Astrocyte (in vitro differentiated cells and primary cell): Measurements from ENCODE around the gene IRAG1. TPM values are rescaled to one million over a fixed set of nuclear protein-coding genes. Genes with fewer than 3 reads are reported as not detected.

Experiments used
- DNase-seq: peaks from one replicate; pipeline ENCODE4 v3.0.0-alpha.2; 2010; ENCODE audit warnings: low read depth
- FAIRE-seq: peaks from 2 replicates; lab custom pipeline; 2011; peaks lifted over from hg19 to GRCh38; lab: Jason Lieb, UNC
- H2AFZ ChIP-seq: 2 replicates; pipeline ENCODE4 v1.6.0; 2012; ENCODE audit warnings: low read depth, low read length, inconsistent platforms
- H3K27ac ChIP-seq: 2 replicates; pipeline ENCODE4 v1.5.1; 2011; ENCODE audit warnings: low read depth, low read length, inconsistent platforms
- H3K27me3 ChIP-seq: 2 replicates; pipeline ENCODE4 v1.6.0; 2011; ENCODE audit warnings: low read length, inconsistent platforms; ENCODE audit not compliant: insufficient read depth
- H3K36me3 ChIP-seq: 2 replicates; pipeline ENCODE4 v1.5.1; 2011; ENCODE audit warnings: low read length, inconsistent platforms; ENCODE audit not compliant: insufficient read depth
- H3K4me1 ChIP-seq: 2 replicates; pipeline ENCODE4 v1.5.1; 2011; ENCODE audit warnings: low read length, inconsistent platforms; ENCODE audit not compliant: insufficient read depth
- H3K4me2 ChIP-seq: 2 replicates; pipeline ENCODE4 v1.6.0; 2012; ENCODE audit warnings: low read length, inconsistent platforms
- H3K4me3 ChIP-seq: 2 replicates; pipeline ENCODE4 v1.5.1; 2011; ENCODE audit warnings: low read depth, mild to moderate bottlenecking, low read length, inconsistent platforms; ENCODE audit not compliant: insufficient read depth
- H3K79me2 ChIP-seq: 2 replicates; pipeline ENCODE4 v1.6.0; 2012; ENCODE audit warnings: mild to moderate bottlenecking, low read length, inconsistent platforms; ENCODE audit not compliant: insufficient read depth
- H3K9ac ChIP-seq: 2 replicates; pipeline ENCODE4 v1.6.0; 2012; ENCODE audit warnings: mild to moderate bottlenecking, low read length, inconsistent platforms
- H3K9me3 ChIP-seq: 2 replicates; pipeline ENCODE4 v1.5.1; 2012; ENCODE audit warnings: low read depth, mild to moderate bottlenecking, low read length, inconsistent platforms; ENCODE audit not compliant: insufficient read depth
- H4K20me1 ChIP-seq: 2 replicates; pipeline ENCODE4 v1.6.0; 2012; ENCODE audit warnings: low read length, inconsistent platforms; ENCODE audit not compliant: insufficient read depth
- H3K27ac Mint-ChIP-seq: one replicate; pipeline ENCODE4 v1.8.0; 2021; ENCODE audit warnings: mild to moderate bottlenecking, mixed read lengths; ENCODE audit not compliant: unreplicated experiment
- H3K27me3 Mint-ChIP-seq: one replicate; pipeline ENCODE4 v1.8.0; 2021; ENCODE audit warnings: low read depth, mixed read lengths; ENCODE audit not compliant: unreplicated experiment
- H3K36me3 Mint-ChIP-seq: one replicate; pipeline ENCODE4 v1.8.0; 2021; ENCODE audit warnings: low read depth, mixed read lengths; ENCODE audit not compliant: unreplicated experiment
- H3K4me1 Mint-ChIP-seq: one replicate; pipeline ENCODE4 v1.8.0; 2021; ENCODE audit warnings: low read depth, mixed read lengths; ENCODE audit not compliant: unreplicated experiment
- H3K4me3 Mint-ChIP-seq: one replicate; pipeline ENCODE4 v1.8.0; 2021; ENCODE audit warnings: mild to moderate bottlenecking, moderate library complexity, mixed read lengths; ENCODE audit not compliant: unreplicated experiment
- H3K9me3 Mint-ChIP-seq: one replicate; pipeline ENCODE4 v1.8.0; 2021; ENCODE audit warnings: mild to moderate bottlenecking, mixed read lengths; ENCODE audit not compliant: unreplicated experiment
- EZH2 ChIP-seq: IDR thresholded peaks from 2 replicates; pipeline ENCODE4 v1.6.1; 2012; ENCODE audit warnings: mild to moderate bottlenecking, low read length, inconsistent platforms; ENCODE audit not compliant: insufficient read depth
- total RNA-seq: library from RNA; stranded (reverse); gene quantifications from 2 replicates; pipeline ENCODE4 v1.2.1, GENCODE V29; 2021
- TF ChIP-seq, protein P1 (sequence below): IDR thresholded peaks from 2 replicates; pipeline ENCODE4 v1.5.1; 2011; ENCODE audit warnings: low read depth, mild to moderate bottlenecking, inconsistent platforms, low read length, moderate library complexity; ENCODE audit not compliant: insufficient read depth

The IRAG1 gene
- total RNA-seq, 1 donor from 2014 or later, result 3.7 TPM

DNA sequence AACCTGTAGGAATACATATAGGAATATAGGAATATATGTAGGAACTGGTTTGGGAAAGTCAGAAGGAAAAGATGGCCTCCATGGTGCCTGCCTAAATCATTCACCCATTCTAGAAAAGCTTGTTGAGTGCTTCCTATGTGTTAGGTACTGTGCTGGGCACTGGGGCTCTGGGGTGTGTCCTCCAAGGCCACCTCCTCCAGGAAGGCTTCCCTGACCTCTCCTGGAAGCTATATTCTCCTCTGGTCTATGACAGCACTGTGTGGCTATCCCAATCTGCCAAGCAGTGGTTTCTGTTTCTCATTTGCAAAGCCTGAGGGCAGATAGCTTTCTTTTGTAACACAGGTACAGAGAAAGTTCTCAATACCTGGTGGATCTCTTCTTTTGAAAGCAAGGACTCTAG, 30.2 kb downstream of the IRAG1 start:
- Histone ChIP-seq H2AFZ (no peak overlapping the region), H3K36me3 (no peaks in the 10 kb centered on the region), H3K27me3 (no peaks in the 10 kb centered on the region), H3K4me1 (peaks cover 38% of the 10 kb centered on the region), H3K27ac (peak overlapping the region; percentile 47), H3K9ac (no peak overlapping the region), H3K4me2 (no peak overlapping the region), H4K20me1 (no peaks in the 10 kb centered on the region), H3K4me3 (no peak overlapping the region), H3K79me2 (no peaks in the 10 kb centered on the region), H3K9me3 (no peaks in the 10 kb centered on the region)
- FAIRE-seq (no peak), DNase-seq (no peak)
- Mint-ChIP-seq H3K27ac (no peak overlapping the region), H3K4me3 (no peak overlapping the region), H3K27me3 (peaks cover 3% of the 10 kb centered on the region), H3K4me1 (peaks cover 47% of the 10 kb centered on the region), H3K9me3 (no peaks in the 10 kb centered on the region), H3K36me3 (peaks cover 4% of the 10 kb centered on the region)
- no peak for TF ChIP-seq EZH2
- TF ChIP-seq, protein P1, sequence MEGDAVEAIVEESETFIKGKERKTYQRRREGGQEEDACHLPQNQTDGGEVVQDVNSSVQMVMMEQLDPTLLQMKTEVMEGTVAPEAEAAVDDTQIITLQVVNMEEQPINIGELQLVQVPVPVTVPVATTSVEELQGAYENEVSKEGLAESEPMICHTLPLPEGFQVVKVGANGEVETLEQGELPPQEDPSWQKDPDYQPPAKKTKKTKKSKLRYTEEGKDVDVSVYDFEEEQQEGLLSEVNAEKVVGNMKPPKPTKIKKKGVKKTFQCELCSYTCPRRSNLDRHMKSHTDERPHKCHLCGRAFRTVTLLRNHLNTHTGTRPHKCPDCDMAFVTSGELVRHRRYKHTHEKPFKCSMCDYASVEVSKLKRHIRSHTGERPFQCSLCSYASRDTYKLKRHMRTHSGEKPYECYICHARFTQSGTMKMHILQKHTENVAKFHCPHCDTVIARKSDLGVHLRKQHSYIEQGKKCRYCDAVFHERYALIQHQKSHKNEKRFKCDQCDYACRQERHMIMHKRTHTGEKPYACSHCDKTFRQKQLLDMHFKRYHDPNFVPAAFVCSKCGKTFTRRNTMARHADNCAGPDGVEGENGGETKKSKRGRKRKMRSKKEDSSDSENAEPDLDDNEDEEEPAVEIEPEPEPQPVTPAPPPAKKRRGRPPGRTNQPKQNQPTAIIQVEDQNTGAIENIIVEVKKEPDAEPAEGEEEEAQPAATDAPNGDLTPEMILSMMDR, result no peak

GRCh38 chr11:10660323-10660722, 33.2 kb downstream of the IRAG1 start:
- Mint-ChIP-seq H3K27ac (no peak overlapping the region), H3K4me3 (no peak overlapping the region), H3K4me1 (peaks cover 41% of the 10 kb centered on the region), H3K36me3 (peaks cover 4% of the 10 kb centered on the region), H3K27me3 (peaks cover 3% of the 10 kb centered on the region), H3K9me3 (no peaks in the 10 kb centered on the region)
- H2AFZ ChIP-seq, result no peak overlapping the region
- no peaks in the 10 kb centered on the region for H3K27me3 ChIP-seq
- TF ChIP-seq EZH2, result no peak
- TF ChIP-seq, protein P1, result no peak
- H3K27ac ChIP-seq, result peak overlapping the region; percentile 92
- H3K9ac ChIP-seq, result no peak overlapping the region
- H3K4me1 ChIP-seq, result peaks cover 47% of the 10 kb centered on the region
- H3K36me3 ChIP-seq, result no peaks in the 10 kb centered on the region
- no peak overlapping the region for H3K4me2 ChIP-seq
- no peaks in the 10 kb centered on the region for H4K20me1 ChIP-seq
- H3K4me3 ChIP-seq, result no peak overlapping the region
- DNase-seq (no peak), FAIRE-seq (no peak)
- no peaks in the 10 kb centered on the region for H3K9me3 ChIP-seq
- no peaks in the 10 kb centered on the region for H3K79me2 ChIP-seq

DNA sequence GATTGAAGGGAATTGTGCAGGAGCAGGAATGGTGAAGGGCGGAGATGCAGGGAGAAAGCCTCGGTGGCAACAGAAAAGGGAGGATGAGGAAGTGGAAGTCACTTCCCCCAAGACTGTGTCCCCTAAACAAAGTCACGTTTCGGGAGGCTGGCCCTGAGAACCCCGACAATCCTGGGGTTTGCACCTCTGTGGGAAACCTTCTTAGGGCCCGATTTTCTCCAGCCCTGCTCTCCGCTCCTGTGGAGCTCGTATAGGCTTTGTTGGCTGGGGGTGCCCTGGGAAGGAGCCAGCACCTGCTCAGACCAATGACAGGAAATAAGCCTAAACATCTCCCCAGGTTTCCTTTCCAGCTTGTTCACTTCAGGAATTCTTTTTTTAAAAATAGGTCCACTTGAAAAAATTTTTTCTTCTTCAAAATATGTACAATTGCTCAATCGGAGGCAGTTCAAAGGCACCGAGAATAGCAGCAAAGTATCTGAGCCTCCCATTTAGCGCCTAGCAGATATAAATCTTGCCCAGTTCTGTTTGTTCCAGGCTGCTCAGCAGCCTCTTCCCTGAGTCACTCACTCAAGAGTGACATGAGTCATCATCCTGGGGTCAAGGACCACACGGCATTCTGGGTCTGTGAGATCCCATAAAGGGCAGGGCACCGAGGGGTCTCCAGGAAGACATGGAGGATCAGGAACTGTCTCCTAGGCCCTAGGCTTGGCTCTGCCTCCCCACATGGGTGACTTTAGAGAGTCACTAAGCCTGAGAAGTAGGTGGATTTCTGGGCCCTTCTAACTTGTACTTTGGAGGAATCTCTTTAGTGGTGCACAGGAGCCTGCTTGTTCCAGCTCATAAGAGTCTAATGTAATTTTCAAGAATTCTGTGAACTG, 34.0 kb downstream of the IRAG1 start:
- no peaks in the 10 kb centered on the region for H4K20me1 ChIP-seq
- no peaks in the 10 kb centered on the region for H3K27me3 ChIP-seq
- H3K4me3 Mint-ChIP-seq, result no peak overlapping the region
- H3K27me3 Mint-ChIP-seq, result peaks cover 3% of the 10 kb centered on the region
- peaks cover 52% of the 10 kb centered on the region for H3K4me1 ChIP-seq
- no peak overlapping the region for H3K4me3 ChIP-seq
- peak overlapping the region; percentile 92 for H3K27ac ChIP-seq
- H3K36me3 ChIP-seq, result no peaks in the 10 kb centered on the region
- FAIRE-seq, result peak; percentile 74
- H3K9me3 ChIP-seq, result no peaks in the 10 kb centered on the region
- H3K9ac ChIP-seq, result peak overlapping the region; percentile 78
- peak overlapping the region; percentile 94 for H3K27ac Mint-ChIP-seq
- peak; percentile 90 for DNase-seq
- peak overlapping the region; percentile 47 for H2AFZ ChIP-seq
- no peaks in the 10 kb centered on the region for H3K9me3 Mint-ChIP-seq
- H3K4me1 Mint-ChIP-seq, result peaks cover 49% of the 10 kb centered on the region
- H3K36me3 Mint-ChIP-seq, result peaks cover 4% of the 10 kb centered on the region
- TF ChIP-seq, protein P1, result no peak
- no peak for TF ChIP-seq EZH2
- no peaks in the 10 kb centered on the region for H3K79me2 ChIP-seq
- peak overlapping the region; percentile 75 for H3K4me2 ChIP-seq
